ENCODE results near the gene LMF1.

LMF1 gene

DNA sequence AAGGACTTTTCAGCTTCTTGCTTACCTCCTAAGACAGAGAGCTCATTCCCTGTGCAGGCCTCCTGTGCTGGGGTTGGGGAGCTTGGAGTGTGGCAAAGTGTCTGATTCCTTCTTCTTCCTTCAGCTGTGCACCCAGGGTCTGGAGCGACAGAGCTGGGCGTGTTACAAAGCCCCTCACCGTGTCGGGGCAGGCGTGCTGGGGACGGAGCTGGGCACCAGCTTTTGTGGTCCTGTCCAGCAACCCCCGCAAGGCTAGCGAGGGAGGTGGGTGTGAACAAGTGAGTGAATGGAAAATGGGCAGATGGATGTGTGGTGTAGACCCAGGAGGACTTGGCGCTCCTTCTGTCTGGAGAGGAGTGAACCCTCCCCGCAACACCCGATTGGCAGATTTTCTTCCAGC lies 34.5 kb upstream of the LMF1 start:
- Histone ChIP-seq H3K9ac (no peak overlapping the region), H3K27ac (no peak overlapping the region), H3K4me3 (IDR thresholded peaks at IDR 0.05; ENCODE audit: insufficient read depth, low read depth, low read length) (no peak overlapping the region), H3K36me3 (ENCODE audit: insufficient read depth) (no peaks in the 10 kb centered on the region), H3K4me1 (ENCODE audit: low read depth, poor library complexity, severe bottlenecking) (no peaks in the 10 kb centered on the region), H3K27me3 (ENCODE audit: insufficient read depth, low read depth) (peaks cover 91% of the 10 kb centered on the region), H3K79me2 (ENCODE audit: insufficient read depth, low read depth) (no peaks in the 10 kb centered on the region), H3K4me2 (no peak overlapping the region), H4K20me1 (ENCODE audit: insufficient read depth) (no peaks in the 10 kb centered on the region), H2AFZ (ENCODE audit: low read depth) (no peak overlapping the region)
- TF ChIP-seq, protein P1, sequence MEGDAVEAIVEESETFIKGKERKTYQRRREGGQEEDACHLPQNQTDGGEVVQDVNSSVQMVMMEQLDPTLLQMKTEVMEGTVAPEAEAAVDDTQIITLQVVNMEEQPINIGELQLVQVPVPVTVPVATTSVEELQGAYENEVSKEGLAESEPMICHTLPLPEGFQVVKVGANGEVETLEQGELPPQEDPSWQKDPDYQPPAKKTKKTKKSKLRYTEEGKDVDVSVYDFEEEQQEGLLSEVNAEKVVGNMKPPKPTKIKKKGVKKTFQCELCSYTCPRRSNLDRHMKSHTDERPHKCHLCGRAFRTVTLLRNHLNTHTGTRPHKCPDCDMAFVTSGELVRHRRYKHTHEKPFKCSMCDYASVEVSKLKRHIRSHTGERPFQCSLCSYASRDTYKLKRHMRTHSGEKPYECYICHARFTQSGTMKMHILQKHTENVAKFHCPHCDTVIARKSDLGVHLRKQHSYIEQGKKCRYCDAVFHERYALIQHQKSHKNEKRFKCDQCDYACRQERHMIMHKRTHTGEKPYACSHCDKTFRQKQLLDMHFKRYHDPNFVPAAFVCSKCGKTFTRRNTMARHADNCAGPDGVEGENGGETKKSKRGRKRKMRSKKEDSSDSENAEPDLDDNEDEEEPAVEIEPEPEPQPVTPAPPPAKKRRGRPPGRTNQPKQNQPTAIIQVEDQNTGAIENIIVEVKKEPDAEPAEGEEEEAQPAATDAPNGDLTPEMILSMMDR (conservative IDR thresholded peaks at IDR 0.05; ENCODE audit: low read depth, low read length) = no peak

DNA sequence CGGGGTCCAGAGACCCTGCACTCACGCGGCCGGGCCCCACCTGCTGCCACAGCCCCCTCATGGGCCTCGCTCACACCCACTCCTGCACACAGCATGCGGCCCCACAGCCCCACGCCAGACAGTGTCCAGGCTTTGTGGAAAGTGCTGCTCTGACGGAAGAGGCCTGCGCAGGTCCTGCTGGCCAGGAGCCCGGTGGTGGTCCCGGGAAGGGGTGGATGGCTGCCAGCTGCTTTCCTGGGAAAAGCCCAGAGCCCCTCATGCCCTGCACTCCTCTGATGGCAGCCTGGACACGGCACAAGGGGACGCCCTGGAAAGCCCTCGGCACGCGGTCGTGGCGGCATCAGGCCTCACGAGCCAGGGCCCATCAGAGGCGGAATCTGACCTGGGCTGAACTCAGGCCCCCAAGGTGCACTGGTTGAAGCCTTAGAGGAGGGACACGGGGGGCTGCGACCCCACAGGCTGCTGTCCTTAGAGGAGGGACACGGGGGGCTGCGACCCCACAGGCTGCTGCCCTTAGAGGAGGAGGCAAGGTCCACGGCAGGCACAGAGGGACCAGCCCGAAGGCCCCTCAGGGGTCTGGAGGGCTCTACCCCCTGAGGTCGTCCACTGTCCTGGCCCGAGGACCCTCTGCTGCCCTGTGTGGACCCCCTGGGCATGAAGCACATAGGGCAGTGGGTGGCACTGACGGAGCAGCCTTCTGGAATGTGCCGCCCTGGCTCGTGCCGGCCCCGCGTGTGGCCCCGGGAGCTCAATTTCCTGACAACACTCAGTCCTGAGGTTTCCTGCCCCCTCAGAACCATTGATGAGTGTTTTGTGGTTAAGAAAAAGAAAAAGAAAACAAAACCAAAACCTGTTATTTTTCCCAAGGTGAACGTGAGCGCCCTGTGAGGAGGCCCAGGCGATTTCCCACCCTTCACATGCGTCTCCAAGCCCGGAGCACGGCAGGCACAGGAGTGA lies 32.9 kb upstream of the LMF1 start:
- Histone ChIP-seq H3K36me3 (ENCODE audit: insufficient read depth) (no peaks in the 10 kb centered on the region), H3K4me3 (IDR thresholded peaks at IDR 0.05; ENCODE audit: insufficient read depth, low read depth, low read length) (no peak overlapping the region), H2AFZ (ENCODE audit: low read depth) (no peak overlapping the region), H3K27me3 (ENCODE audit: insufficient read depth, low read depth) (peaks cover 91% of the 10 kb centered on the region), H3K27ac (no peak overlapping the region), H3K4me2 (no peak overlapping the region), H3K4me1 (ENCODE audit: low read depth, poor library complexity, severe bottlenecking) (no peaks in the 10 kb centered on the region), H3K9ac (no peak overlapping the region), H3K79me2 (ENCODE audit: insufficient read depth, low read depth) (no peaks in the 10 kb centered on the region), H4K20me1 (ENCODE audit: insufficient read depth) (no peaks in the 10 kb centered on the region)
- TF ChIP-seq, protein P1 (conservative IDR thresholded peaks at IDR 0.05; ENCODE audit: low read depth, low read length) = no peak

DNA sequence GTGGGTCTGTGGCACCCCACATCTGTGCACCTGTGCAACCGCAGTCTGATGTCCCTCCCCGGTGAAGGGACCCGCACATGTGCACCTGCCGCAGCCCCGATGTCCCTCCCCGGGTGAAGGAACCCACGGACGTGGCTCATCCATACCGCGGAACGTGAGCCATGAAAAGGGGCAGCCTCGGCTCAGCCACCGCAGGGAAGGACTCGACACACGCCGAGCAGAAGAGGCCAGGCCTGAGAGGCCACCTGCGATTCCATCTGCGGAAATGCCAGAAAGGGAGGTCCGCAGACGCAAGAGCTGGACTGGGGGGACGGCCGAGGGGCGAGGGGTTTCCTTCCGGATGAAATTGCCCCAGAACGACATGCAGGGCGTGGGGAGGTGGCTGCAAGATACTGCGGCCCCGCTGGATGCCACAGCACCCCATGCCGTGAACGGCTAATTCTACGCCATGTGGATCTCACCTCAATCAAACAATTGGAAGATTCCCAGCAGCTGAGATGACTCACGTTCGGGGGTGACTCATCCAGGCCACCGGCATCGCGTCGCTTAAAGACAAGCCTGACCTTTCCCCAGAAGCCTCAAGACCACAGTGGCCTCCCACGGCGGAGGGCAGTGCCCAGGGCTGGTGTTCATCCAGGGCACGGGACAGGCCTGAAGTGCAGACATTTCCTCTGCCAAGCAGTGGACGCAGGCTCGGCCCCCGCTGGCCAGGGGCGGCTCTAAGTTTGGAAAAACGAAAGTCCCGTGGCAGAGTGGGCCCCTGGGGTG lies 31.8 kb upstream of the LMF1 start:
- Histone ChIP-seq H3K9ac (no peak overlapping the region), H3K4me2 (no peak overlapping the region), H3K4me1 (ENCODE audit: low read depth, poor library complexity, severe bottlenecking) (no peaks in the 10 kb centered on the region), H3K27me3 (ENCODE audit: insufficient read depth, low read depth) (peaks cover 91% of the 10 kb centered on the region), H2AFZ (ENCODE audit: low read depth) (no peak overlapping the region), H3K36me3 (ENCODE audit: insufficient read depth) (no peaks in the 10 kb centered on the region), H3K4me3 (IDR thresholded peaks at IDR 0.05; ENCODE audit: insufficient read depth, low read depth, low read length) (no peak overlapping the region), H3K27ac (no peak overlapping the region), H4K20me1 (ENCODE audit: insufficient read depth) (no peaks in the 10 kb centered on the region), H3K79me2 (ENCODE audit: insufficient read depth, low read depth) (no peaks in the 10 kb centered on the region)
- TF ChIP-seq, protein P1 (conservative IDR thresholded peaks at IDR 0.05; ENCODE audit: low read depth, low read length) = no peak

DNA sequence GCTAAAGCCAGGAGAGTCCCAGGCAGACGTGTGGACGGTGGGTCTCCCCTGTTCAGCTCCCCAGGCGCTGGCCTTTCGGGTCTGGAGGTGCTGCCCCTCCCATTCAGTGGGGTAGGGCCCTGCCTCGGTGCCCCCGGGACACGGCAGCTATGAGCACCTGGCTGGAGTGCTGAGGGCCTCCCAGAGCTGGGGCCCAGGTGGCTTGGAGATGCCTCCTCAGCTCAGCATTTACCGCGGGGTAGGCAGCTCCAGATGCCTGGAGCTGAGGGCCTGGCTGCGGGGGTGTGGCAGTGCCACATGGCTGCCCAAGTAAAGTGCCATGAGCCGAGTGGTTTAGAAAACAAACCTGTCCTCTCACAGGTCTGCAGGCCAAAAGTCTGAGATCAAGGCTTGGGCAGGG lies 30.3 kb upstream of the LMF1 start:
- no peaks in the 10 kb centered on the region for H3K4me1 ChIP-seq (ENCODE audit: low read depth, poor library complexity, severe bottlenecking)
- H3K9ac ChIP-seq = no peak overlapping the region
- H3K4me3 ChIP-seq (IDR thresholded peaks at IDR 0.05; ENCODE audit: insufficient read depth, low read depth, low read length) = no peak overlapping the region
- H3K79me2 ChIP-seq (ENCODE audit: insufficient read depth, low read depth) = no peaks in the 10 kb centered on the region
- H3K27me3 ChIP-seq (ENCODE audit: insufficient read depth, low read depth) = peaks cover 92% of the 10 kb centered on the region
- H4K20me1 ChIP-seq (ENCODE audit: insufficient read depth) = no peaks in the 10 kb centered on the region
- TF ChIP-seq, protein P1 (conservative IDR thresholded peaks at IDR 0.05; ENCODE audit: low read depth, low read length) = no peak
- no peak overlapping the region for H3K4me2 ChIP-seq
- H3K36me3 ChIP-seq (ENCODE audit: insufficient read depth) = no peaks in the 10 kb centered on the region
- no peak overlapping the region for H2AFZ ChIP-seq (ENCODE audit: low read depth)
- H3K27ac ChIP-seq = no peak overlapping the region
